ENCODE results near the gene TUBA4A. TPM values are rescaled to one million over a fixed set of nuclear protein-coding genes. Genes with fewer than 3 reads are reported as not detected.
A peak's percentile ranks its signal among the peaks of the same experiment; 100 is the strongest.

Gene TUBA4A
- total RNA-seq, 2 donors from 2014 or later: 20.4 to 84.6 TPM

GRCh38 chr2:219245148-219245898, 8.4 kb downstream of the TUBA4A start, which contains the start of the genes GLB1L and STK16:
Gene GLB1L (minus strand): TSS chr2:219245444. CDS start chr2:219243573, 1,871 bp downstream.
Gene STK16 (plus strand): TSS chr2:219245479. CDS start chr2:219246000, 521 bp downstream.
- Histone ChIP-seq H3K9me3 (no peaks in the 10 kb centered on the region), H3K4me3 (peak within 1 kb of the TSS; percentile 80), H3K4me1 (ENCODE audit: control insufficient read depth in 1 of 2, low read depth in 2 of 2) (peaks cover 30 to 54% of the 10 kb centered on the region in 2 donors), H3K27me3 (replicated peaks; ENCODE audit: insufficient read depth) (no peaks in the 10 kb centered on the region), H3K36me3 (peaks cover under 1% of the 10 kb centered on the region), H3K27ac (peak within 1 kb of the TSS; percentile 91 to 92)
- TF ChIP-seq CTCF (IDR thresholded peaks at IDR 0.05): no peak
- ATAC-seq (ENCODE audit: insufficient number of reproducible peaks, low FRiP score, low read depth): peak; percentile 71
- DNase-seq (ENCODE audit: low spot score): no peak

- ATAC-seq (ENCODE audit: insufficient number of reproducible peaks, low FRiP score, low read depth) (no peak), DNase-seq (ENCODE audit: low spot score) (no peak)
- TF ChIP-seq CTCF (IDR thresholded peaks at IDR 0.05): no peak
- peaks cover 25 to 48% of the 10 kb centered on the region in 2 donors for H3K4me1 ChIP-seq (ENCODE audit: control insufficient read depth in 1 of 2, low read depth in 2 of 2)
- peak overlapping the region; percentile 91 to 92 for H3K27ac ChIP-seq
- H3K36me3 ChIP-seq: no peaks in the 10 kb centered on the region
- H3K4me3 ChIP-seq: peak overlapping the region; percentile 80
- no peaks in the 10 kb centered on the region for H3K27me3 ChIP-seq (replicated peaks; ENCODE audit: insufficient read depth)
- H3K9me3 ChIP-seq: no peaks in the 10 kb centered on the region
These were observed 8.9 kb downstream of the TUBA4A start for GRCh38 chr2:219244789-219245147.

GRCh38 chr2:219243291-219243761, 10.4 kb downstream of the TUBA4A start:
- no peak overlapping the region for H3K27ac ChIP-seq
- no peaks in the 10 kb centered on the region for H3K9me3 ChIP-seq
- H3K4me1 ChIP-seq (ENCODE audit: control insufficient read depth in 1 of 2, low read depth in 2 of 2): peaks cover 13 to 34% of the 10 kb centered on the region in 2 donors
- no peak for DNase-seq (ENCODE audit: low spot score)
- TF ChIP-seq CTCF (IDR thresholded peaks at IDR 0.05): no peak
- no peak for ATAC-seq (ENCODE audit: insufficient number of reproducible peaks, low FRiP score, low read depth)
- peak overlapping the region; percentile 15 for H3K4me3 ChIP-seq
- no peaks in the 10 kb centered on the region for H3K36me3 ChIP-seq
- H3K27me3 ChIP-seq (replicated peaks; ENCODE audit: insufficient read depth): no peaks in the 10 kb centered on the region

GRCh38 chr2:219234331-219234730, 19.4 kb downstream of the TUBA4A start:
- peaks cover 45% of the 10 kb centered on the region for H3K36me3 ChIP-seq
- H3K4me1 ChIP-seq (ENCODE audit: control insufficient read depth in 1 of 2, low read depth in 2 of 2): peaks cover 5 to 17% of the 10 kb centered on the region in 2 donors
- no peak for TF ChIP-seq CTCF (IDR thresholded peaks at IDR 0.05)
- ATAC-seq (ENCODE audit: insufficient number of reproducible peaks, low FRiP score, low read depth): no peak
- no peaks in the 10 kb centered on the region for H3K27me3 ChIP-seq (replicated peaks; ENCODE audit: insufficient read depth)
- DNase-seq (ENCODE audit: low spot score): no peak
- H3K4me3 ChIP-seq: no peak overlapping the region
- no peak overlapping the region for H3K27ac ChIP-seq
- no peaks in the 10 kb centered on the region for H3K9me3 ChIP-seq

GRCh38 chr2:219230059-219230540, 23.6 kb downstream of the TUBA4A start:
- Histone ChIP-seq H3K36me3 (peaks cover 38% of the 10 kb centered on the region), H3K4me1 (ENCODE audit: control insufficient read depth in 1 of 2, low read depth in 2 of 2) (peaks cover 13 to 32% of the 10 kb centered on the region in 2 donors), H3K4me3 (peak overlapping the region; percentile 91), H3K9me3 (no peaks in the 10 kb centered on the region), H3K27me3 (replicated peaks; ENCODE audit: insufficient read depth) (no peaks in the 10 kb centered on the region), H3K27ac (peak overlapping the region; percentile 93 to 96)
- no peak for TF ChIP-seq CTCF (IDR thresholded peaks at IDR 0.05)
- no peak for ATAC-seq (ENCODE audit: insufficient number of reproducible peaks, low FRiP score, low read depth)
- no peak for DNase-seq (ENCODE audit: low spot score)
